K562 (cell line): ENCODE measurements around the gene SCARF2. TPM values are rescaled to one million over a fixed set of nuclear protein-coding genes. Genes with fewer than 3 reads are reported as not detected.

ENCODE experiments used
- FOS ChIP-seq: IDR thresholded peaks from 3 replicates; pipeline ENCODE4 v1.6.1; 2011; ENCODE audit not compliant: insufficient read length; ENCODE audit errors: extremely low read depth
- HIVEP1 ChIP-seq: fragments of 250-450 bp; sonication (Bioruptor Pico); IDR thresholded peaks from 2 replicates; pipeline ENCODE4 v1.4.0; 2020; ENCODE audit warnings: mild to moderate bottlenecking
- IFI16 ChIP-seq: fragments of 250-450 bp; sonication (Bioruptor Pico); IDR thresholded peaks from 2 replicates; pipeline ENCODE4 v2.1.2; 2022; ENCODE audit warnings: mild to moderate bottlenecking, inconsistent platforms
- KDM2B ChIP-seq: fragments of 250-450 bp; sonication (Bioruptor Pico); IDR thresholded peaks from 2 replicates; pipeline ENCODE4 v1.8.0; 2021; ENCODE audit warnings: mild to moderate bottlenecking, moderate library complexity
- LARP7 ChIP-seq: fragments of 450-650 bp; IDR thresholded peaks from 2 replicates; pipeline ENCODE4 v1.6.1; 2016
- MED1 ChIP-seq: sonication (generic); formaldehyde crosslinking; IDR thresholded peaks from 2 replicates; pipeline ENCODE4 v1.8.1; 2023; ENCODE audit warnings: missing genetic modification reagents, borderline replicate concordance
- MTA1 ChIP-seq: fragments of 450-650 bp; IDR thresholded peaks from 2 replicates; pipeline ENCODE4 v1.6.1; 2017; ENCODE audit warnings: borderline replicate concordance
- NR4A1 ChIP-seq, 2 experiments: fragments of 250-450 bp in 1 of 2; fragments of 450-650 bp in 1 of 2; sonication (Bioruptor Pico) in 1 of 2; IDR thresholded peaks; 2 replicates each; pipeline versions ENCODE4 v1.4.0 to v1.6.1; 2016 to 2020; ENCODE audit warnings: mild to moderate bottlenecking in 2 of 2, missing compliant biosample characterization in 1 of 2, missing genetic modification characterization in 1 of 2, moderate library complexity in 1 of 2
- PCBP2 ChIP-seq: fragments of 200-400 bp; formaldehyde crosslinking; IDR thresholded peaks from 2 replicates; pipeline ENCODE4 v1.6.1; 2018; ENCODE audit warnings: low read length, low read depth, mild to moderate bottlenecking, moderate library complexity; ENCODE audit not compliant: poor library complexity, severe bottlenecking
- RBM39 ChIP-seq: fragments of 200-400 bp; formaldehyde crosslinking; optimal IDR thresholded peaks from 2 replicates; pipeline ENCODE3; 2018; ENCODE audit warnings: low read depth, low read length
- SMAD2 ChIP-seq: fragments of 150-350 bp; IDR thresholded peaks from 2 replicates; pipeline ENCODE4 v1.6.1; 2014; ENCODE audit warnings: low read depth, mild to moderate bottlenecking, low read length
- SNIP1 ChIP-seq: fragments of 450-650 bp; IDR thresholded peaks from 2 replicates; pipeline ENCODE4 v1.7.1; 2017; ENCODE audit warnings: low read depth, mild to moderate bottlenecking
- STAG1 ChIP-seq: sonication (generic); formaldehyde crosslinking; IDR thresholded peaks from 2 replicates; pipeline ENCODE4 v1.5.0; 2020; ENCODE audit warnings: missing genetic modification reagents, borderline replicate concordance
- TRIM28 ChIP-seq: fragments of 450-650 bp; IDR thresholded peaks from 2 replicates; pipeline ENCODE4 v1.6.1; 2017
- USF1 ChIP-seq: sonication (generic); formaldehyde crosslinking; IDR thresholded peaks from 2 replicates; pipeline ENCODE4 v1.9.0; 2022; ENCODE audit warnings: mild to moderate bottlenecking, missing genetic modification reagents
- XRCC4 ChIP-seq: IDR thresholded peaks from one replicate; pipeline ENCODE4 v1.6.1; 2011; ENCODE audit not compliant: insufficient read depth, insufficient read length; ENCODE audit errors: extremely low read depth
- XRCC5 ChIP-seq: fragments of 200-400 bp; formaldehyde crosslinking; IDR thresholded peaks from 2 replicates; pipeline ENCODE4 v1.6.1; 2017; ENCODE audit warnings: low read depth, mild to moderate bottlenecking, low read length
- ZNF133 ChIP-seq: fragments of 250-450 bp; sonication (Bioruptor Pico); IDR thresholded peaks from 2 replicates; pipeline ENCODE4 v1.4.0; 2020; ENCODE audit warnings: mild to moderate bottlenecking
- ZNF143 ChIP-seq: sonication (generic); formaldehyde crosslinking; IDR thresholded peaks from 2 replicates; pipeline ENCODE4 v1.9.0; 2022; ENCODE audit warnings: mild to moderate bottlenecking, missing genetic modification reagents
- polyA plus RNA-seq, 8 experiments: library from polyadenylated mRNA; depleted of rRNA in 4 of 8; stranded (reverse) in 5 of 8; unstranded in 3 of 8; fragments of >200 nt; fragmentation: Nextera tagmentation in 2 of 8; fragmentation: Illumina TruSeq in 1 of 8; extraction: Ambion mirVana in 2 of 8; extraction: Trizol in 1 of 8; gene quantifications; 2 replicates each; pipeline versions ENCODE4 v1.2.1 to v1.2.3, GENCODE V29; 2011 to 2014; ENCODE audit warnings: inconsistent platforms in 1 of 8, missing spikeins in 1 of 8
- total RNA-seq, 7 experiments: library from RNA; depleted of rRNA in 6 of 7; stranded (reverse); fragments of >200 nt in 6 of 7; fragmentation: Illumina TruSeq in 2 of 7; extraction: Trizol in 2 of 7; gene quantifications; 2 replicates each; pipeline versions ENCODE4 v1.2.1 to v1.2.3, GENCODE V29; 2011 to 2021; ENCODE audit warnings: low replicate concordance in 1 of 7
- TF ChIP-seq, protein P1 (sequence below): fragments of 450-650 bp; IDR thresholded peaks from 2 replicates; pipeline ENCODE4 v1.6.1; 2016
- TF ChIP-seq, protein P2 (sequence below): fragments of 250-450 bp; sonication (Bioruptor Pico); IDR thresholded peaks from 2 replicates; pipeline ENCODE4 v1.5.0; 2021
- TF ChIP-seq, protein P3 (sequence below): sonication (generic); formaldehyde crosslinking; IDR thresholded peaks from 2 replicates; pipeline ENCODE4 v1.8.0; 2022; ENCODE audit warnings: mild to moderate bottlenecking, missing genetic modification reagents

SCARF2 gene
- total and polyA plus RNA-seq, 9 of the 15 experiments (the other 6 are each of a cell fraction or from before 2014, with no cell fraction given), result 0.06 to 0.32 (median 0.21) TPM; not detected in 5

DNA sequence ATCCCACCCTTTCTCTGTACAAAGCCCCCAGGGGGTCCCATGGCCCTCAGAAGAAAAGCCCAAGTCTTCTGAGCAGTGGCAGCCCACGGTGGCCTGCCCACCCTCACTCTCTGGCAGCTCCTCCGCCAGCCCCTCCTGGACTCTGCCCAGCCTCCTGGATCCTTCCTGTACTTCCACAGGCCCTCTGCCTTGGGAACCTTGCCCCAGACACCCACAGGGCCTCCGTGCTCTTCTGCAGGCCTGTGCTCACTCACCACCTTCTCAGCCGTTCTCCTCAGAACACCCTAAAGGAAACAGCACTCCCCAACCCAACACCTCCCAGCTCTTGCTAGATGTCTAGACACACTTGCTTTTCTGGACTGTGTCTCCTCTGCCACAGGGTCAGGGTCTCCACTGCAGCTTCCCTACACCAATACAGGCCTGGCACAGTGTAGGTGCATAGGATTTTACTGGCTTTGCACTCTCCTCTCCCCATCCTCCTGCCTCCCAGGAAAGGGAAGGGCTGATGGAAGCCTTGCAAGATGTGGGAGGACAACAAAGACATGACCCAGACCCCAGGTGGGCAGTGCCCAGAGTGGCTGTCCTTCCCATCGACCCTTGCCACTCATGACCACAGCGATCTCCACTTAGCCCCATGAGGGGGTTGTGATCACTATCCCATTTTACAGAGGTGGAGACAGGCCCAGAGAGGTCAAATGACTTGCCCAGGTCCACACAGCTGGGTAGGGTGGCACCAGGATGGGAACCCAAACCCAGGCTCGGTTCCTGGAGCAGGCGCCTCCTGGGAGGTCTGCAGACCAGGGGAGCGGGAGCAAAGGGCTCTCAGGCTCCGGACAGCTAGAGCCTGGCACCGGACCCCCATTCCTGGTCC lies 2.0 kb downstream of the SCARF2 start (continued):
- no peak for TF ChIP-seq NR4A1 (CRISPR knock-in tag; IDR thresholded peaks at IDR 0.05)
- no peak for TF ChIP-seq NR4A1 (tag; IDR thresholded peaks at IDR 0.05)
- TF ChIP-seq USF1 (CRISPR knock-in tag), result peak; percentile 20
- TF ChIP-seq RBM39, result no peak
- TF ChIP-seq MED1 (CRISPR knock-in tag), result no peak
- TF ChIP-seq, protein P1, sequence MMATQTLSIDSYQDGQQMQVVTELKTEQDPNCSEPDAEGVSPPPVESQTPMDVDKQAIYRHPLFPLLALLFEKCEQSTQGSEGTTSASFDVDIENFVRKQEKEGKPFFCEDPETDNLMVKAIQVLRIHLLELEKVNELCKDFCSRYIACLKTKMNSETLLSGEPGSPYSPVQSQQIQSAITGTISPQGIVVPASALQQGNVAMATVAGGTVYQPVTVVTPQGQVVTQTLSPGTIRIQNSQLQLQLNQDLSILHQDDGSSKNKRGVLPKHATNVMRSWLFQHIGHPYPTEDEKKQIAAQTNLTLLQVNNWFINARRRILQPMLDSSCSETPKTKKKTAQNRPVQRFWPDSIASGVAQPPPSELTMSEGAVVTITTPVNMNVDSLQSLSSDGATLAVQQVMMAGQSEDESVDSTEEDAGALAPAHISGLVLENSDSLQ, result no peak
- no peak for TF ChIP-seq FOS
- no peak for TF ChIP-seq XRCC5
- TF ChIP-seq STAG1 (CRISPR knock-in tag), result no peak
- no peak for TF ChIP-seq MTA1
- TF ChIP-seq ZNF143 (CRISPR knock-in tag), result peak; percentile 23; the same call in 1 of the 2 replicates
- no peak for TF ChIP-seq ZNF133 (CRISPR knock-in tag)
- TF ChIP-seq SNIP1, result no peak
- TF ChIP-seq, protein P2, sequence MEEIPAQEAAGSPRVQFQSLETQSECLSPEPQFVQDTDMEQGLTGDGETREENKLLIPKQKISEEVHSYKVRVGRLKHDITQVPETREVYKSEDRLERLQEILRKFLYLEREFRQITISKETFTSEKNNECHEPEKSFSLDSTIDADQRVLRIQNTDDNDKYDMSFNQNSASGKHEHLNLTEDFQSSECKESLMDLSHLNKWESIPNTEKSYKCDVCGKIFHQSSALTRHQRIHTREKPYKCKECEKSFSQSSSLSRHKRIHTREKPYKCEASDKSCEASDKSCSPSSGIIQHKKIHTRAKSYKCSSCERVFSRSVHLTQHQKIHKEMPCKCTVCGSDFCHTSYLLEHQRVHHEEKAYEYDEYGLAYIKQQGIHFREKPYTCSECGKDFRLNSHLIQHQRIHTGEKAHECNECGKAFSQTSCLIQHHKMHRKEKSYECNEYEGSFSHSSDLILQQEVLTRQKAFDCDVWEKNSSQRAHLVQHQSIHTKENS (CRISPR knock-in tag), result no peak
- TF ChIP-seq XRCC4, result no peak
- TF ChIP-seq KDM2B (CRISPR knock-in tag), result no peak
- no peak for TF ChIP-seq HIVEP1
- TF ChIP-seq, protein P3, sequence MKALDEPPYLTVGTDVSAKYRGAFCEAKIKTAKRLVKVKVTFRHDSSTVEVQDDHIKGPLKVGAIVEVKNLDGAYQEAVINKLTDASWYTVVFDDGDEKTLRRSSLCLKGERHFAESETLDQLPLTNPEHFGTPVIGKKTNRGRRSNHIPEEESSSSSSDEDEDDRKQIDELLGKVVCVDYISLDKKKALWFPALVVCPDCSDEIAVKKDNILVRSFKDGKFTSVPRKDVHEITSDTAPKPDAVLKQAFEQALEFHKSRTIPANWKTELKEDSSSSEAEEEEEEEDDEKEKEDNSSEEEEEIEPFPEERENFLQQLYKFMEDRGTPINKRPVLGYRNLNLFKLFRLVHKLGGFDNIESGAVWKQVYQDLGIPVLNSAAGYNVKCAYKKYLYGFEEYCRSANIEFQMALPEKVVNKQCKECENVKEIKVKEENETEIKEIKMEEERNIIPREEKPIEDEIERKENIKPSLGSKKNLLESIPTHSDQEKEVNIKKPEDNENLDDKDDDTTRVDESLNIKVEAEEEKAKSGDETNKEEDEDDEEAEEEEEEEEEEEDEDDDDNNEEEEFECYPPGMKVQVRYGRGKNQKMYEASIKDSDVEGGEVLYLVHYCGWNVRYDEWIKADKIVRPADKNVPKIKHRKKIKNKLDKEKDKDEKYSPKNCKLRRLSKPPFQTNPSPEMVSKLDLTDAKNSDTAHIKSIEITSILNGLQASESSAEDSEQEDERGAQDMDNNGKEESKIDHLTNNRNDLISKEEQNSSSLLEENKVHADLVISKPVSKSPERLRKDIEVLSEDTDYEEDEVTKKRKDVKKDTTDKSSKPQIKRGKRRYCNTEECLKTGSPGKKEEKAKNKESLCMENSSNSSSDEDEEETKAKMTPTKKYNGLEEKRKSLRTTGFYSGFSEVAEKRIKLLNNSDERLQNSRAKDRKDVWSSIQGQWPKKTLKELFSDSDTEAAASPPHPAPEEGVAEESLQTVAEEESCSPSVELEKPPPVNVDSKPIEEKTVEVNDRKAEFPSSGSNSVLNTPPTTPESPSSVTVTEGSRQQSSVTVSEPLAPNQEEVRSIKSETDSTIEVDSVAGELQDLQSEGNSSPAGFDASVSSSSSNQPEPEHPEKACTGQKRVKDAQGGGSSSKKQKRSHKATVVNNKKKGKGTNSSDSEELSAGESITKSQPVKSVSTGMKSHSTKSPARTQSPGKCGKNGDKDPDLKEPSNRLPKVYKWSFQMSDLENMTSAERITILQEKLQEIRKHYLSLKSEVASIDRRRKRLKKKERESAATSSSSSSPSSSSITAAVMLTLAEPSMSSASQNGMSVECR (CRISPR knock-in tag), result 0 out of 2 replicates have a peak, but pooled peaks have one; percentile 17
- TF ChIP-seq SMAD2, result no peak
- no peak for TF ChIP-seq TRIM28
- TF ChIP-seq PCBP2, result no peak
- TF ChIP-seq LARP7, result no peak
- no peak for TF ChIP-seq IFI16 (CRISPR knock-in tag)
